ENCODE data around the gene GARS1.

DNA sequence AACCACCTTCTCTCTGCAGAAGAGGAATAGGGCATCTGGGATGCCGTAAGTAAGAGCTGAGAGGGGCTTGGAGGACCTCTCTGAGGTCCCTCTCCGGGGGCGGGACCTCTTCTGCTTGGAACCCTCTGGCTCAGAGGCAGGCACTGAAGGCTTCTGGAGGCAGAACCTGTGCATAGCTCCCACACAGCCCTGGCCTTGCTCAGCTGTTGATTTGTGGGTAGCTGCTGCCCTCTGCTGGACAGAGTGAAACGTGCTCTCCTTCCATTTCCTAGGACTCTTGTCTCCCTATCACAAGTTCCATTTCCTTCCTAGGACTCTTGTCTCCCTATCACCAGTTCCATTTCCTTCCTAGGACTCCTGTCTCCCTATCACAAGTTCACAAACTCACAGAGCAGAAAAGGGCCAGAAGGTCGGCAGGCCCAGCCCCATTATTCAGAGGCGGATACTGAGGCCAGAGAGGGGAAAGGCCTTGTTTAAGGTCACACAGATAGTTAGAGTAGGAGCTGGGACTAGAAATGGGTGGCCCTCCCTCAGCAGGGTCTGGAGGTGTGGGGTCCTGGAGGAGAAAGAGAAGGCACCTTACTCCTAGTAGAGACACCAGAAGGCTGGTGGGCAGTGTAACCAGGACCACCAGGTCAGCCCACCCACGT lies 30.3 kb upstream of the GARS1 start:
- no peak for TF ChIP-seq GATA3 (IDR thresholded peaks at IDR 0.05; ENCODE audit: low read depth, low read length)
- TF ChIP-seq GATA2 (IDR thresholded peaks at IDR 0.05; ENCODE audit: low read depth, low read length): no peak

Data from SH-SY5Y (cell line).